Measurements from ENCODE around the gene LRP5.

GRCh38 chr11:68266936-68267880 lies 45.2 kb upstream of the LRP5 start:
- no peak for TF ChIP-seq CTCF (IDR thresholded peaks at IDR 0.05)
- no peak for TF ChIP-seq POLR2A (IDR thresholded peaks at IDR 0.05)
